ENCODE results near the gene POLR1D.

Gene POLR1D, protein sequence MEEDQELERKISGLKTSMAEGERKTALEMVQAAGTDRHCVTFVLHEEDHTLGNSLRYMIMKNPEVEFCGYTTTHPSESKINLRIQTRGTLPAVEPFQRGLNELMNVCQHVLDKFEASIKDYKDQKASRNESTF

DNA sequence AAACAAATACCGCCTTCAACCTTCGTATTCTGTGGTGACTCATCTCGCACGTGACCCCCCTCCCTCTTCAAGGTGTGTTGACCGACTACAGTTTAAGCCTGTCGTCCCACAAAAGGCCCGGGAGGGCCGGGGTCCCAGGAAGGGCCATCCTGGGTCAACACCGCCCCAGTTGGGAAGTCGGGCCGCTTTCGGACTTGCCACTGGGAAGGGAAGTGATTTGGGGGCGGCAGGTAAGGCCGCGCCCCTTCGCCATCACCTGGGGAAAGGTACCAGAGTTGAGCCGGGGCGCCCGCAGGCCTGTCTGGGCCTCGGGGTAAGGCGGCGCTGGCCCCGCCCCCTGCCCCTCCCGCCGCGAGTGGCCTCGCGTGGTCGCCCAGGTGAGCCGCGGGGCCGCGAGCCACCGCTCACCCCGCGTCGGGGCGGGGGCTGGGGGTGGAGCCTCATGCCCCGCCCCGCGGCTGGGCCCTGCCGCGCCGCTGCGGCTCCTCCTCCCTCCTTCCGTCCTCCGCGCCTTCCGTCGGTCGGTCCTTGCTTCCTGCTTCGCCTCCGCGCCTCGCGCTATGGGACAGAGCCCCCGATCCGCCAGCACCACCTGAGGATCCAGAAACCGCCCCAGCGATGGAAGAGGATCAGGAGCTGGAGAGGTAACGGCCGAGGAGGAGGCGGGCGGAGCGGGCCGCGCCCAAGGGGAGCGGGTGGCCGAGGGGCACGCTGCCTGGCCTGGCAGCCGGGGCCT is at the start of gene POLR1D:
Gene POLR1D, plus strand, starts transcription at position 527 of the 736 bp plus-strand sequence. Its CDS starts 92 bp downstream, at position 619.
- peak; percentile 64 for DNase-seq (ENCODE audit: low read depth)

DNA sequence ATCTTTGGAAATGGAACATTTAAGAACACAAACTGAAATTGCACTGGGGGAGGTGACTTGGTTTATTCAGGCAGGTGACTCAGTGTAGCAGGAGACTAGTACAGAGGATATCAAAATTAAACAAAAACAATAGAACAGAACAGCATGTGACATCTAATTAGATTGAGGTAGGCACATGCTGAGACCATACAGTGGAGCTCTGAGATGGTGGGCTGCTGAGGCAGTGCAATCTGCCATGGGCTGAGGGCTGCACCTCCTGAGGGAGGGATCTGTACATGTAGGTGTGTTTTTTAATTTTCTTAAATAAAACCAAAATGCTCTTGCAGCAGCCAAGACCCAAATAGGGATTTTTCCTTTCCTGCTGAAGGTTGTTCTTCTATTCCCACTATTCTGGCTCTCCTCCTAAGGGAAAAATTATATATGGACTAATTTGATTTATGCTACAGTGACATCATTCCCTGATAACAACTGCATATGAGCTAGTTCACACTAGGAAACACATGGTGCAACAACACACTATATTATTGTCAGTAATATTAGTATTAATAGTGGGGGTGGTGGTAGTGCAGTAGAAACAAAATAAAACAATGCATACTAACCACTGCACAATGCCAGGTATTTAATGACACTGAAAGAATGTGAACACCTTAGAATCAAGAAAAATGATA is 49.3 kb upstream of the POLR1D start:
- no peak for DNase-seq (ENCODE audit: low read depth)

DNA sequence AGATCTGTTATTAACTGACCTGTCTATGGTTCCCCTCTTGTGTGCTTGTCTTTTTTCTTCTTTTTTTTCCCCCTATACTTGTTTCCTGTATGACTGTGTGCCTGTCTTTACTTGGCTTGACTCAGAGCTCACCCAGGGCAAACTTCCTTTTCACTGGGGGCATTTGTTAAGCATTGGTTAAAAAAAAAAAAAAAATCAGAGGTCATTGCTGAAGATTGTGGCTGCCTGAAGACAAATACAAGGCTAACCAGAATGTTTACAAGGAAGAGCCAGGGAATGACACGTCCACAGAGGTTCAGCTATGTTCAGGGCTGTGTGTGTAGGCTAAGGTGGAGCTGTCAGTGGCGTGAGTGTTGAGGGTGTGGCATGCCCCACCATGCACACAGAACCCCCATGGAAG is 48.4 kb upstream of the POLR1D start:
- no peak for DNase-seq (ENCODE audit: low read depth)

DNA sequence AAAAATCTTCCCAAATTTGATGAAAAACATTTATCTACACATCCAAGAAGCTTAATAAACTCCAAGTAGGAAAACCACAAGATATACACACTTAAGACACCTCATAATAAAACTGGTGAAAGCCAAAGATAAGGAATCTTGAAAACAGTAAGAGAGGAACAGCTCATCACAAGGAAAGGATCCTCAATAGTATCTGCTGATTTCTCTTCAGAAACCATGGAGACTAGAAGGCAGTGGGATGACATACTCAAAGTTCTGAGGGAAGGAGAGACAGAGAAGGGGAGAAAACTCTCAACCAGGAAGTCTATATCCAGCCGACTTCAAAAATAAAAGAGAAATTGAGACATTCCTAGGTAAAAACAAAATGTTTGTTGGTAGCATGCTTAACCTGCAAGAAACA is 47.0 kb upstream of the POLR1D start:
- DNase-seq (ENCODE audit: low read depth), result no peak

DNA sequence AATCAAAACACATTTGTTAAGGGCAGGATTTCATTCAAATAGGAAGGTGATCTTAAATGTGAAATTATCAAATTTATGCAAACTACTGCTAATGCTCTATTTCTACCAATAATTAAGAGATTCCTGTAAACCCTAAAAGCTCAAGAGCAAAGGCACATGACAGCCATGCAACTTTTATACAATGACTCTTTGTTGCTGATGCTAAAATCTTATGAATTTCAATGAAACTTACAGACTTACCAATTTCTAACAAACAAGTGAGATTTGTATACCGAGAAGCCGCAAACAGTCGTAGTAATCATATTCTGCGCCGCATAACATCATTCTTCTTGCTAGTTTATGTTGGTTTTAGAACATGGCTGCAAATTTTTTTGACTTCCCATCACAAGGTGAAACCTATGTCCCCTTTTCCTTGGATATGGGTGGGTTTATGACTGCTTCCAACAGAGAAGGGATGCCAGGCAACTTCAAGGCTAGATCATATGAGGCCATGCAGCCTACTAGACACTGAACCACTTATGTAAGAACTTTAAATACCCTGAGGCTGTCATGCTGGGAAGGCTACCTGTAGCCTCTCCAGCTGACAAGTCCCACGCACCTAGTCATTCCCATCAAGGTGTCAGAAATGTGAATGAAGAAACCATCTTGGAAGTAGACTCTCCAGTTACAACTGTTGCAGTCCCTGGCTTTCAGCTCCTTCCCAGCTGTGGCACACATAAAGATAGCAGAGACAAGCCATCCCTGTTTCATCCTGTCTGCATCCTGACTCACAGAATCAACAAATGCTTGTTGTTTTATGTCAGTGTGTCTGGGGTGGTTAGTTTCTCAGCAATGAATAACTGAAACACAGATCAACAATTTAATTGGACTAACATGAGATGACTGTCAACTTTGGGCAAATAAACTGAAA is 43.3 kb upstream of the POLR1D start:
- DNase-seq (ENCODE audit: low read depth), result no peak

DNA sequence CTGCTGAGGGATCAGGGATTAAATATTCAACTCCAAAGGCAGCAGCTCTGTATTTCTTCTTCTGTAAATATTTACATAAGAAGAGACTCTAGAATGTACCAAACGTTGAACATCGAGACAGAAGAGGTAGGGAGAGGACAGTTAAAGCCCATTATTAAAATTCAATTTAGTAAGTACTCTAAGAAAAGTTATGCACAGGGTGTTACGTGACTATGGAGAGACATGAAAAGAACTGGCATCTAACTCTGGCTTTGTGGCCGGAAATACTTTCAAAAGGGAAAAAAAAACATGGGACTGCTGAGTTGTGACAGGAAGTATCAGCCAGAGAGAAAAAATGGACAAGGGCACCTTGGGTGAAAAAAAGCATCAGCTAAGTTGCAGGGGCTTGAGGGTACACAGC is 38.0 kb upstream of the POLR1D start:
- DNase-seq (ENCODE audit: low read depth), result no peak

DNA sequence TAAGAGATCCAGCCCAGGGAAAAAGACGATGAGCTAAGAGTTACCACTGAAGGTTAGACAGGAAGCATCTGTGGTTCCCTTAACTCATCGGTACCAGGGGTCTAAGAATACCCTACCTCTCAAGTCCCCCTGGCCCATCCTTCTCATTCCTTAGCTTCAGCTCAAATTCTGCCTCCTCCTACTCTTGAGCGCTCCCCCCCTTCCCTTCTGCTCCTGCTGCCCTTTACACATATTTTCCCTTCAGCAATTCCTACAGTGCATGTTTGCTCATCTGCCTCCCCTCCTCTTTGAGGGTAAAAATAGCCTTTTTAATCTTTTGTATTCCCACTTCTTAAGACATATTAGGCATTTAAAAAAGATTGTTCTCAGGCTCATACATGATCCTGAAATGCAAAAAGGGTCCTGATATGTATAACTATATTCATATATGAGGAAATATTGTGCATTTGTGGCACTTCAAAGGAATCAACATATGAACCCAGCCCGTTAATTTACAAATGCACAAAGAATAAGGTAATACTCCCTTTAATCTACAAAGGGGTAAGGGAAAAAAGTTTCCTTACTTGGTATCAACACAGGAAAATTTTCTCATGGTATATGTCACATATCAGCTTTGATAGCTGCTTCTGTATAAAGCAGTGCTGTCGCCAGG is 34.5 kb upstream of the POLR1D start:
- no peak for DNase-seq (ENCODE audit: low read depth)

DNA sequence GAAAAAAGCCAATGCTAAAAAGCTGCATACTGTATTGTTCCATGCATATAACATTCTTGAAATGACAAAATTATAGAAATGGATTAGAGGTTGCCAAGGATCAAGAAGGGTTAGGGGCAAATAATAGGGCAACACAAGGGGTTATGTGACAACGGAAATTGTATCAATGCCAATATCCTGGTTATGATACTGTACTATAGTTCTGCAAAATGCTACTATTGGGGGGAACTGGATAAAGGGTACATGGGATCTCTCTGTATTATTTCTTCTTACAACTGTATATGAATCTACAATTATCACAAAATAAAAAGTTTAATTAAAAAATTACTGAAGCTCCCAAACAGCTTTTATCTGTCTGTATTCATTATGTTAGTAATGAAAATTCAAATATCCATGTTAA is 33.3 kb upstream of the POLR1D start:
- no peak for DNase-seq (ENCODE audit: low read depth)

DNA sequence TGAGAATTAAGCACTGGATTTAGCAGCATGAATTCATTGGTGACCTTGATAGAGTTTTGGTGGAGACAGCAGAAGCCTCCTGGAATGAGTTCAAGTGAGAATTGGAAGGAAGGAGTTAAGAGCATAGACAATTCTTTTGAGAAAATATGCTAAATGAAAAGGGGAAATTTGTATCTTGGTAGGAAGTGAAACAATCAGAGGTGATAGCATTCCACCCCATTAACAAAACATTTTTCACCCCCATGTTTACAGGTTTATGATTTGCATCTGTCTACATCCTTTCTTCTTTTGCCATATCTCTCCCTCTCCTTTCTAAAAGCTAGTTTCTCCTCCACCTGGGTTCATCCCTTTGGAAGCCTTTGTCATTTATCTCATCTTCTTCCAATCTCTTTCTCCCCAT is 28.8 kb upstream of the POLR1D start:
- no peak for DNase-seq (ENCODE audit: low read depth)

DNA sequence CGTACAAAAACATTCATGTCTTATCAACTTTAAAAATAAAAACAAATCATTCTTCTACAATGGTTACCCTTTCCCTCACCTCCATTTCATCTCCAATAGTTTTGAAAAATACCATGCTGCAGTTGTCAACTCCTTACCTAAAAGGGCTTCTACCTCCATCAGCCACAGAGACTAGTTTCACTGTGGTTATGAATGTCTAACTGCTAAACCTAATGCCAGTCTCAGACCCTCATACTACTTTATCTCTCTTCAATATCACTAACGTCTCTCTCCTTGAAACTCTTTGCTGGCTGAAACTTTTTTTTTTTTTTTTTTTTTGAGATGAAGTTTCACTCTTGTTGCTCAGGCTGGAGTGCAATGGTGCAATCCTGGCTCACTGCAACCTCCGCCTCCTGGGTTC is 28.4 kb upstream of the POLR1D start:
- no peak for DNase-seq (ENCODE audit: low read depth)

DNA sequence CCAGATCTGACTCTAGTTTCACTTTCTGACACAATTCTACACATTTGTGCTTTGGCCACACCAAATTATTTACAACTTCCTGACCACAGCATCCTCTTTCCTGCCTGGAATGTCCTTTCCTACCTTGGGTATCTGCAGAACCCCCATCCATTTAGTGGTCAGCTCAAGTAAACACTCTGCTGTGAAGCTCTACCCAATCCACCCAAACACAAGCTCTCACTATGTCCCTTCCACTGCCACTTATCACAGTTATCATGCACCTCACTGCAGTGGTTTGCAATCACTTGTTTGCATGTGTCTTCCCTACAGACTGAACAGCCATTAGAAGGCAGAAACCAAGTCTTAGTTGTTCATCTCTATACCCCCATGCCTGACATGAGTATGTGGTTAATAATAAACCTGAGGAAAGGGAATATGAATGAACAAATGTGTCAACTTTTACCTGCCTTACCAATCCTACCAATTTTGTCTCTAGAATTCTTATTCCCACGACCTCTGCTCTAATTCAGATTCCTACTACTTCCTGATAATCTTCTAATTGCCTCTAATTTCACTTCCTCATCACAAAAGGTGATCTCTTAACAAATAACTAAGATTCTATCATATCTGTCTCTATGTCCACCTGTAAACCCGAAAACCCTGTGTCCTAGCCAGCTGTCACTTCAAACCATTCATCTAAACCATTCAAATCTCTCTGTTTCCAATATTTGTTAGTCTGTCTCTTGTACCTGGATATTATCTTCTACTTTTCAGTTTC is 26.5 kb upstream of the POLR1D start:
- no peak for DNase-seq (ENCODE audit: low read depth)

DNA sequence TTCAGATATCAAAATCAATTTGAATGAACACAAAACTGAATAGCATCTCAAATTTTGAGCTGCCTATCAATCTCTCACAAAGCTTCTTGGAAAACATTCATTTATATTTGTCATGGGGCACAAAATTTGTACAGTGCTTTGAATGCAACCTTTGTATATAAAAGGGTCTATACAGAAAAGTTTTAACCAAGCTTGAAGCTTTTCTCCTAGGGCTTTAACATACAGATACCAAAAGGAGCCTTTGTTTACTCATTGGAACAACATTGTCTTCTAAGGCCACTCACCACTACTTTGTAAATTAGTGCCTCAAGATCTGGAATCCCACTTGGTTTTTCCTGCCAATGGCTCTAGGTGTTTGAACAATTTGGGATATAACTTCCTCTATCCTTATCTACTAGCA is 22.6 kb upstream of the POLR1D start:
- no peak for DNase-seq (ENCODE audit: low read depth)

DNA sequence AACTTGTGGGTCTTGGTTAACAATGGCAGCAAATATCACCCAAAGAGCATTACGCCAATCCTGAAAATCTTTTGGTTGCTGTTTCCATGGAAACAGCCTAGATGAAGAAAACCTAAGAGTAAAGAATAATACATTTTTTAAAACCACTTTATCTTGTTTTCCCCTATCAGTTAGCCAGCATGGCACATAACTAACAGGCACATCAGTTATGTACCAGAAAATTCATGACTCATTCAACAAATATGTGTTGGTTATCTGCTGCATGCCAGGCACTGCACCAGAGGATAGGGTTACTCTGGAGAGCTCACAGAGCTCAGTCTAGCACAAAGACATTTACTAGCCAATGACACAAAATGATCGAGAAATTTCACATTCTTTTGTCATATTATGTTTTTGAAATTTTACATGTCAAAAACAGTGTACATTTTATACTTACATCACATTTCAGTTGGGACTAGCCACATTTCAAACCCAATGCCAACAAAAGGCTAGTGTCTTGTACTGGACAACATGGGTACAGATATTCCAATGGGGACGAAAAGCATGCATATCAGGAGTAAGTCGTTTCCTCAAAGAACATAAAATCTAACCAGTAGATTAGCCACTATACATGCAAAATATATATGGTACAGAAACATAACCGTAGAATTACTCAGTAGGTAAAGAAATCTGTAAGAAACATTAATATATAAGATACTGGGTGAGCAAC is 21.7 kb upstream of the POLR1D start:
- DNase-seq (ENCODE audit: low read depth), result no peak

DNA sequence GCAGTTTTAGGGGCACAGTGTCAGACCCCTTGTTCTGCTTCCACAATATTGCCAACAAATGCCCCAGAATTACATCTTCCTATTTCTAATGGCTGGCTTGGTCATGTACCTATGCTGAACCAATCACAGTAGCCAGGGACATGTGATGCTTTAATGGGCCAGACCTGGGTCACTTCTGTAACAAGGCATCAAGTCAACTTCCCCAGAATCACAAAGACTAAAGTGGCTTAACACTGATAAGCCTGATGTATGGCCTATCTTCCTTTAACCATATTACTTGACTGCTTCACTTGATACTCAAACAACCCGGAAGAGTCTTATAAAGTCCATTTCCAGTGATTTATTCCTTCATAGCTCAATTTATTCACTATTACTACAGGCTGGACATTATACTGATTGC is 21.0 kb upstream of the POLR1D start:
- no peak for DNase-seq (ENCODE audit: low read depth)

DNA sequence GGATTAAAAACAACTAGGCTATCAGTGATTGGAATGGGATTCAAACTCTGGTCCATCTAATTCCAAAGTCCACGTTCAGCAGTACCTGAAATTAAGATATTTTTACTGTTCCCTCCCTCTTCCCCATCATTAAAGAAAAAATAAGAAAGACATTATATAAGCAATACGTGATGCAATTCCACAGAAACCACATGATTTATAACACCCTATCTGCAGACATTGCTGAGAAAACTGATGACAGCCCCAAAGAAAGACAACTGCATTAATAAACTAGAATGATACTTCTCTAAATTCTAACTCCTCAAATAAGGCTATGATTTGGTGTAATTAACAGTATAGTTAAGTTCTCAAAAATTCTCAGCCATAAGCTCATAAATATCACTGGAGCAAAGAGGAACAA is 20.5 kb upstream of the POLR1D start:
- DNase-seq (ENCODE audit: low read depth), result no peak

DNA sequence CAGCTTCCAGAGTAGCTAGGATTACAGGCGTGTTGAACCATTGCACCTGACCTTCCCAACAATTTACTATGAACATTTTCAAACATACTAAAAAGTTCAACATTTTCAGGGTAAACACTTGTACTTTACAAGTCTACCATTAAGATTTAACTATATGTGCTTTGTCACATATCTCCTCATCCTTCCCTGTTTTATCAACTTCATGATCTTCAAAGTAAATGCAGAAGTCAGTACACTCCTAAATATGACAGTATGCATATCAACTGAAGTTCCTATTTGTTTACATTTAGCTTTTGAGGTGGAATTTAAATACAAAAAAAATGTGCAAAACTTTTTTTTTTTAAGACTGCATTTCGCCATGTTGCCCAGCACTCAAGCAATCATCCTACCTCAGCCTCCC is 19.9 kb upstream of the POLR1D start:
- no peak for DNase-seq (ENCODE audit: low read depth)

DNA sequence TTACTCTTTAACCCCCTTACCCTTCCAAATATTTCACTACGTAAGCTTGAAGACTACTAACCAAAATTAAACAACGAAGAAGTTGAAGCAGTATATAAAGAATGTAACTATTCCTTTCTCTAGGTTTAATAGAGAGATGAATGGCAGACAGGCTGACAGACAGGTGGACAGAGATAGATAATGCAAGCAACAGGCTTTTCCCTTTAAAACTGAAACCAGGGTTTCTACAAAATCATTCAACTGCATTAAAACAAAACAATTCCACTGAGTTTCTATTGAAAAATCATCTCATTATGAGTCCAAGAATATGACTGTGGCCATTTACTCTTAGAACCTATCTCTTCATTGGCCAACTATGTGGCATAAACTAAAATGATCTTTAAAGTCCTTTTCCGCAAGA is 16.6 kb upstream of the POLR1D start:
- no peak for DNase-seq (ENCODE audit: low read depth)

DNA sequence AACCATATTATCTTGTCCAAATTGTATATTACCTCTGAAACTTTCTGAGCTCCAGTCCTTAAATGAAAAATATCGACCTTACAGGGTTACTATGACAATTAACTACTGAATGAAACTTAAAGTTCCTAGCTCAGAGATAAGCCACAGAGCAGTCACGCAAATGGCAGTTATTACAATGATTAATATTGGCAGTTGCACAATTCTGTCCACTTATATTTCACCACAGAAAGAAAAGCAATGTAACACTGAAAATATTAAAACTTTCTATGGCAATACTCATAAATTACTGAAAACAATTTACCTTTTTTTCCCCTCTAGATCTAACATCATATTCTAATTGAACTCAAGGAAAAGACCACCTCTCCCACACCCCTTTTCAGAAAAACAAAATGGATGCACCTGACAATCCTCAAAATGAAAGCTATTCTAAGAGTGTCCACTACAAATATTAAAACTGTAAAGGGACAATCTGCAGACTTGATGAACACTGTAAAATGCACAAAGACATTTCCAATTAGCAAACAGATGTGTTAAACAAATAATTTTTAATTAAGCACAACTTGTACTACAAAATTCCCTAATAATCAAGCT is 16.0 kb upstream of the POLR1D start:
- no peak for DNase-seq (ENCODE audit: low read depth)

DNA sequence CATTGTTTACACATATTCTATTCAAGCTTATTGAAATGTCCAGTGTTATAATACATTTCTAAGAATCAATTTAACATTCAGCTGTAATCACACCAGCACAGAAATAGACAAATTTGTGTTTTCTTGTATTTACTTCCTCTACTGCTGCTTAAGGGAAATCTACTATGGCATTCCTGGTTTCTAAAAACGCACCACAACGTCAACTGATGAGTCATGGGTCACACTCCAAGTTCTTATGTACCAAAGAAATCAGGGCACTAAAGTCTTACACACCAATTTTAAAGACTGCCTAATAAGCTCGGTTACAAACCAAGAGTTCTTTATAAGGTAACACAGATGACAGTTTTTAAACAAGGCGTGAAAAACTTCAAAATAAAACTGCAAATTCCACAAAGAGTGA is 14.6 kb upstream of the POLR1D start:
- DNase-seq (ENCODE audit: low read depth), result no peak

DNA sequence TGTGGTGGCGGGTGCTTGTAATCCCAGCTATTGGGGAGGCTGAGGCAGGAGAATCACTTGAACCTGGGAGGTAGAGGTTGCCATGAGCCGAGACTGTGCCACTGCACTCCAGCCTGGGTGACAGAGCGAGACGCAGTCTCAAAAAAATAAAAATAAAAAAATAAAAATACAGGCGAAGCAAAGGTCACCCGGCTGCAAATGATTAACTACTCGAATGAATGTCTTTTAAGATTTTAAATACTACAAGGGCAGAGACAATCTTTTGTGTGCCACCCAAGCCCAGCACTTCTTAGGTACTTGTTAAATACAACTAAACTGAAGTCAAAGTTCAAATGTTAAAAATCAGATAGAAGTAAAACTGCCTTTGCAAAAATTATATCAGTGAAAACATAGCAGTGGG is 8.1 kb upstream of the POLR1D start:
- no peak for DNase-seq (ENCODE audit: low read depth)
